HG02885 (cell line): ENCODE measurements around the gene SUFU.
"Not testable (repeated sequence)": the region's sequence is repeated elsewhere in the genome, so short reads cannot be mapped to it uniquely, and the experiment has no call there.

Source experiments
- ATAC-seq: cut with Tn5 transposase; IDR thresholded peaks from one replicate; pipeline ENCODE4 v1.9.1; 2021; ENCODE audit warnings: mild to moderate bottlenecking; ENCODE audit not compliant: unreplicated experiment, poor library complexity

Gene SUFU

GRCh38 chr10:102508506-102508905 is 4.7 kb downstream of the SUFU start:
- no peak for ATAC-seq

- no peak for ATAC-seq
Measured at GRCh38 chr10:102509387-102509786, 5.6 kb downstream of the SUFU start.

- peak; percentile 83 for ATAC-seq
Measured at GRCh38 chr10:102511583-102512274, 8.0 kb downstream of the SUFU start.

- ATAC-seq = no peak
Measured at GRCh38 chr10:102514487-102515311, 10.9 kb downstream of the SUFU start.

GRCh38 chr10:102515724-102516123 is 12.0 kb downstream of the SUFU start:
- no peak for ATAC-seq

- no peak for ATAC-seq
Measured at GRCh38 chr10:102517553-102517952, 13.8 kb downstream of the SUFU start.

- no peak for ATAC-seq
Measured at GRCh38 chr10:102519246-102519825, 15.6 kb downstream of the SUFU start.

- no peak for ATAC-seq
Measured at GRCh38 chr10:102522874-102523249, 19.1 kb downstream of the SUFU start.

GRCh38 chr10:102523250-102524029 is 19.7 kb downstream of the SUFU start:
- no peak for ATAC-seq

GRCh38 chr10:102524746-102525145 is 21.0 kb downstream of the SUFU start:
- ATAC-seq = no peak

- ATAC-seq = no peak
Measured at GRCh38 chr10:102527546-102527945, 23.8 kb downstream of the SUFU start.

- no peak for ATAC-seq
Measured at GRCh38 chr10:102534333-102534732, 30.6 kb downstream of the SUFU start.

GRCh38 chr10:102534966-102535365 is 31.2 kb downstream of the SUFU start:
- not testable (repeated sequence) for ATAC-seq

- ATAC-seq = no peak
Measured at GRCh38 chr10:102535481-102536147, 31.8 kb downstream of the SUFU start.

GRCh38 chr10:102537367-102537766 is 33.6 kb downstream of the SUFU start:
- ATAC-seq = no peak

- no peak for ATAC-seq
Measured at GRCh38 chr10:102537948-102538347, 34.2 kb downstream of the SUFU start.

GRCh38 chr10:102538811-102539210 is 35.0 kb downstream of the SUFU start:
- ATAC-seq = no peak

GRCh38 chr10:102540023-102540422 is 36.3 kb downstream of the SUFU start:
- ATAC-seq = peak; percentile 67

GRCh38 chr10:102542800-102543418 is 39.1 kb downstream of the SUFU start:
- ATAC-seq = no peak
